Keratinocyte (primary cell): ENCODE measurements around the gene KRTAP12-1. TPM values are rescaled to one million over a fixed set of nuclear protein-coding genes. Genes with fewer than 3 reads are reported as not detected.
"Not testable (repeated sequence)": the region's sequence is repeated elsewhere in the genome, so short reads cannot be mapped to it uniquely, and the experiment has no call there.

Experiments used
- DNase-seq: peaks from one replicate; pipeline ENCODE4 v3.0.0-alpha.2; 2011; ENCODE audit warnings: low read depth, missing footprints, low spot score
- FAIRE-seq: peaks from 2 replicates; lab custom pipeline; 2011; peaks lifted over from hg19 to GRCh38; lab: Jason Lieb, UNC
- H2AFZ ChIP-seq: 2 replicates; pipeline ENCODE4 v1.6.0; 2012; ENCODE audit warnings: low read length, control low read depth, inconsistent platforms; ENCODE audit not compliant: control insufficient read depth
- H3K27ac ChIP-seq: 2 replicates; pipeline ENCODE4 v1.5.1; 2011; ENCODE audit warnings: low read length; ENCODE audit not compliant: control insufficient read depth, insufficient read depth
- H3K27me3 ChIP-seq: 3 replicates; pipeline ENCODE4 v1.6.0; 2011; ENCODE audit warnings: low read length; ENCODE audit not compliant: control insufficient read depth, insufficient read depth; ENCODE audit errors: extremely low read depth
- H3K36me3 ChIP-seq, 2 experiments: 2 replicates in 1 of 2; 3 replicates in 1 of 2; pipeline ENCODE4 v1.5.1; 2011; ENCODE audit warnings: low read length in 2 of 2, mild to moderate bottlenecking in 1 of 2; ENCODE audit not compliant: control insufficient read depth in 2 of 2, insufficient read depth in 2 of 2; ENCODE audit errors: extremely low read depth in 1 of 2
- H3K4me1 ChIP-seq: 3 replicates; pipeline ENCODE4 v1.5.1; 2011; ENCODE audit warnings: low read length; ENCODE audit not compliant: control insufficient read depth, insufficient read depth; ENCODE audit errors: extremely low read depth
- H3K4me2 ChIP-seq: 3 replicates; pipeline ENCODE4 v1.6.0; 2011; ENCODE audit warnings: low read depth, low read length; ENCODE audit not compliant: control insufficient read depth, insufficient read depth; ENCODE audit errors: extremely low read depth
- H3K4me3 ChIP-seq, 3 experiments: fragments of 200-600 bp in 1 of 3; sonication (generic) in 1 of 3; 2 replicates in 2 of 3; 3 replicates in 1 of 3; pipeline ENCODE4 v1.5.1; 2011 to 2016; ENCODE audit warnings: low read length in 3 of 3, mild to moderate bottlenecking in 3 of 3, control low read depth in 2 of 3, inconsistent platforms in 1 of 3, low read depth in 1 of 3, mixed read lengths in 1 of 3, mixed run types in 1 of 3, moderate library complexity in 1 of 3; ENCODE audit not compliant: control insufficient read depth in 2 of 3, insufficient read depth in 2 of 3; ENCODE audit errors: extremely low read depth in 1 of 3
- H3K79me2 ChIP-seq: 2 replicates; pipeline ENCODE4 v1.6.0; 2012; ENCODE audit warnings: low read length; ENCODE audit not compliant: control insufficient read depth, insufficient read depth
- H3K9ac ChIP-seq: 3 replicates; pipeline ENCODE4 v1.6.0; 2011; ENCODE audit warnings: low read length; ENCODE audit not compliant: control insufficient read depth, insufficient read depth; ENCODE audit errors: extremely low read depth
- H3K9me1 ChIP-seq: 3 replicates; pipeline ENCODE4 v1.6.0; 2011; ENCODE audit warnings: low read length; ENCODE audit not compliant: control insufficient read depth, insufficient read depth; ENCODE audit errors: extremely low read depth
- H3K9me3 ChIP-seq: 2 replicates; pipeline ENCODE4 v1.5.1; 2012; ENCODE audit warnings: low read depth, low read length; ENCODE audit not compliant: control insufficient read depth
- H4K20me1 ChIP-seq: 3 replicates; pipeline ENCODE4 v1.6.0; 2011; ENCODE audit warnings: low read length; ENCODE audit not compliant: control insufficient read depth, insufficient read depth; ENCODE audit errors: extremely low read depth
- EZH2 ChIP-seq: IDR thresholded peaks from one replicate; pipeline ENCODE4 v1.6.1; 2012; ENCODE audit warnings: inconsistent platforms, mild to moderate bottlenecking, low read length, moderate library complexity
- dilution Hi-C: fragments of 300-500 bp; cut with MboI; formaldehyde crosslinking; loops from one replicate; pipeline ENCODE4 v1.7.0; 2020; ENCODE audit warnings: low sequenced_read_pairs; ENCODE audit not compliant: extremely low pct_ligation_motif_present
- polyA plus RNA-seq, 5 experiments: library from polyadenylated mRNA; depleted of rRNA in 3 of 5; stranded (reverse) in 3 of 5; stranded (forward) in 1 of 5; unstranded in 1 of 5; fragments of >200 nt; gene quantifications; 1 replicate in 1 of 5; 2 replicates in 3 of 5; 3 replicates in 1 of 5; pipeline versions ENCODE4 v1.2.1 to v1.2.3, GENCODE V29; 2011 to 2012; ENCODE audit warnings: missing spikeins in 2 of 5, low read depth in 1 of 5, low replicate concordance in 1 of 5
- TF ChIP-seq, protein P1 (sequence below), 3 experiments: IDR thresholded peaks in 1 of 3; conservative IDR thresholded peaks in 1 of 3; optimal IDR thresholded peaks in 1 of 3; 2 replicates in 2 of 3; 3 replicates in 1 of 3; pipeline versions ENCODE3 to v1.5.1; 2011; ENCODE audit warnings: low read length in 3 of 3, mild to moderate bottlenecking in 3 of 3, moderate library complexity in 2 of 3, control low read depth in 1 of 3, inconsistent platforms in 1 of 3; ENCODE audit not compliant: insufficient read depth in 2 of 3; ENCODE audit errors: extremely low read depth in 1 of 3

Gene KRTAP12-1
- polyA plus RNA-seq, 1 donor (not counting 4 experiments of a cell fraction or from before 2014, with no cell fraction given): not detected

- Histone ChIP-seq H3K4me1 (no peaks in the 10 kb centered on the region), H3K9me1 (no peaks in the 10 kb centered on the region), H3K79me2 (no peaks in the 10 kb centered on the region), H3K4me3 (no peak overlapping the region), H3K36me3 (no peaks in the 10 kb centered on the region), H3K9ac (no peak overlapping the region), H3K9me3 (peaks cover 1% of the 10 kb centered on the region), H3K27ac (no peak overlapping the region), H3K27me3 (no peaks in the 10 kb centered on the region), H2AFZ (no peak overlapping the region), H3K4me2 (no peak overlapping the region), H4K20me1 (no peaks in the 10 kb centered on the region)
- DNase-seq (no peak), FAIRE-seq (no peak)
- dilution Hi-C loops: no loop called here
- TF ChIP-seq, protein P1, sequence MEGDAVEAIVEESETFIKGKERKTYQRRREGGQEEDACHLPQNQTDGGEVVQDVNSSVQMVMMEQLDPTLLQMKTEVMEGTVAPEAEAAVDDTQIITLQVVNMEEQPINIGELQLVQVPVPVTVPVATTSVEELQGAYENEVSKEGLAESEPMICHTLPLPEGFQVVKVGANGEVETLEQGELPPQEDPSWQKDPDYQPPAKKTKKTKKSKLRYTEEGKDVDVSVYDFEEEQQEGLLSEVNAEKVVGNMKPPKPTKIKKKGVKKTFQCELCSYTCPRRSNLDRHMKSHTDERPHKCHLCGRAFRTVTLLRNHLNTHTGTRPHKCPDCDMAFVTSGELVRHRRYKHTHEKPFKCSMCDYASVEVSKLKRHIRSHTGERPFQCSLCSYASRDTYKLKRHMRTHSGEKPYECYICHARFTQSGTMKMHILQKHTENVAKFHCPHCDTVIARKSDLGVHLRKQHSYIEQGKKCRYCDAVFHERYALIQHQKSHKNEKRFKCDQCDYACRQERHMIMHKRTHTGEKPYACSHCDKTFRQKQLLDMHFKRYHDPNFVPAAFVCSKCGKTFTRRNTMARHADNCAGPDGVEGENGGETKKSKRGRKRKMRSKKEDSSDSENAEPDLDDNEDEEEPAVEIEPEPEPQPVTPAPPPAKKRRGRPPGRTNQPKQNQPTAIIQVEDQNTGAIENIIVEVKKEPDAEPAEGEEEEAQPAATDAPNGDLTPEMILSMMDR (optimal IDR thresholded peaks at IDR 0.05 in 1 of 3, IDR thresholded peaks at IDR 0.05 in 1 of 3, conservative IDR thresholded peaks at IDR 0.05 in 1 of 3; ENCODE audit: extremely low read depth in 1 of 3, insufficient read depth in 2 of 3, low read length in 3 of 3): no peak
- TF ChIP-seq EZH2: no peak
Observed at GRCh38 chr21:44647222-44647552, 34.8 kb downstream of the KRTAP12-1 start.

DNA sequence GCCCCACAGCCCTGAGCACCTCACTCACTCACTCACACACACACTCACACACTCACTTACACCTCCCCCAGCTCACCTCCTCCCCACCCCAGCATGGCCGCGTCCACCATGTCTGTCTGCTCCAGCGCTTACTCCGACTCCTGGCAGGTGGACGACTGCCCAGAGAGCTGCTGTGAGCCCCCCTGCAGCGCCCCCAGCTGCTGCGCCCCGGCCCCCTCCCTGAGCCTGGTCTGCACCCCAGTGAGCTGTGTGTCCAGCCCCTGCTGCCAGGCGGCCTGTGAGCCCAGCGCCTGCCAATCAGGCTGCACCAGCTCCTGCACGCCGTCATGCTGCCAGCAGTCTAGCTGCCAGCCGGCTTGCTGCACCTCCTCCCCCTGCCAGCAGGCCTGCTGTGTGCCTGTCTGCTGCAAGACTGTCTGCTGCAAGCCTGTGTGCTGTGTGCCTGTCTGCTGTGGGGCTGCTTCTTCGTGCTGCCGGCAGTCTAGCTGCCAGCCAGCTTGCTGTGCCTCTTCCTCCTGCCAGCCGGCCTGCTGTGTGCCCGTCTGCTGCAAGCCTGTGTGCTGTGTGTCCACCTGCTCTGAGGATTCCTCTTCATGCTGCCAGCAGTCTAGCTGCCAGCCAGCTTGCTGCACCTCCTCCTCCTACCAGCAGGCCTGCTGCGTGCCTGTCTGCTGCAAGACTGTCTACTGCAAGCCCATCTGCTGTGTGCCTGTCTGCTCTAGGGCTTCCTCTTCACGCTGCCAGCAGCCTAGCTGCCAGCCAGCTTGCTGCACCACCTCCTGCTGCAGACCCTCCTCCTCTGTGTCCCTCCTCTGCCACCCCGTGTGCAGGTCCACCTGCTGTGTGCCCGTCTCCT is 35.4 kb downstream of the KRTAP12-1 start, which contains the start of gene KRTAP10-11:
Gene KRTAP10-11, plus strand, starts transcription at position 49 of the 856 bp plus-strand sequence. Its CDS starts 45 bp downstream, at position 94.
- H4K20me1 ChIP-seq, H3K9me3 ChIP-seq, dilution Hi-C loops, H3K27ac ChIP-seq, H3K9ac ChIP-seq, DNase-seq, FAIRE-seq, H3K79me2 ChIP-seq, H3K4me1 ChIP-seq, H3K4me3 ChIP-seq, H2AFZ ChIP-seq, H3K4me2 ChIP-seq, H3K36me3 ChIP-seq, H3K9me1 ChIP-seq, H3K27me3 ChIP-seq: not testable (repeated sequence)
